MG63 (cell line): ENCODE data around the gene METTL2B. TPM values are rescaled to one million over a fixed set of nuclear protein-coding genes. Genes with fewer than 3 reads are reported as not detected.
"Not testable (repeated sequence)": the region's sequence is repeated elsewhere in the genome, so short reads cannot be mapped to it uniquely, and the experiment has no call there.

Experiments used
- DNase-seq: peaks from one replicate; pipeline ENCODE4 v3.0.0-alpha.2; 2020
- H3K27me3 ChIP-seq: fragments of 250-450 bp; sonication (Bioruptor Pico); 2 replicates; pipeline ENCODE4 v1.5.1; 2020; ENCODE audit warnings: mild to moderate bottlenecking, moderate library complexity
- H3K36me3 ChIP-seq: fragments of 250-450 bp; sonication (Bioruptor Pico); 2 replicates; pipeline ENCODE4 v1.5.1; 2020; ENCODE audit warnings: mild to moderate bottlenecking, moderate library complexity
- H3K4me3 ChIP-seq: fragments of 250-450 bp; sonication (Bioruptor Pico); 2 replicates; pipeline ENCODE4 v1.5.1; 2020; ENCODE audit warnings: mild to moderate bottlenecking, moderate library complexity
- H3K9me3 ChIP-seq: fragments of 250-450 bp; sonication (Bioruptor Pico); 2 replicates; pipeline ENCODE4 v1.5.1; 2020; ENCODE audit warnings: mild to moderate bottlenecking, moderate library complexity
- total RNA-seq: library from RNA; depleted of rRNA; stranded (reverse); fragments of >200 nt; shearing (Covaris generic); gene quantifications from 2 replicates; pipeline ENCODE4 v1.2.3, GENCODE V29; 2014; ENCODE audit warnings: low replicate concordance

Gene METTL2B
- total RNA-seq, 1 experiment from 2014 or later, result 17.2 TPM

DNA sequence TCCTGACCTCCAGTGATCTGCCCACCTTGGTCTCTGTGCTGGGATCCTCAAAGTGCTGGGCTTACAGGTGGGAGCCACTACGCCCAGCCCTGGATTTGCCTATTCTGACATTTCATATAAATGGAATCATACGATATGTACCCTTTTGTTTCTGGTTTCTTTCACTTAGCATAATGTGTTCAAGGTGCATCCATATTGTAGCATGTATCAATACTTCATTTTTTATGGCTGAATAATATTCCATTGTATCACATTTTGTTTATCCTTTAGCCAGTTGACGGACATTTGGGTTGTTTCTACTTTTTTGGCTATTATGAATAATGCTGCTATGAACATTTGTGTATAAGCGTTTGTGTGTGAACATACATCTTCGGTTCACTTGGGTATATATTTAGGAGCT lies 25.6 kb upstream of the METTL2B start:
- Histone ChIP-seq H3K27me3 (no peaks in the 10 kb centered on the region), H3K9me3 (no peaks in the 10 kb centered on the region), H3K4me3 (no peak overlapping the region), H3K36me3 (no peaks in the 10 kb centered on the region)
- DNase-seq, result no peak

DNA sequence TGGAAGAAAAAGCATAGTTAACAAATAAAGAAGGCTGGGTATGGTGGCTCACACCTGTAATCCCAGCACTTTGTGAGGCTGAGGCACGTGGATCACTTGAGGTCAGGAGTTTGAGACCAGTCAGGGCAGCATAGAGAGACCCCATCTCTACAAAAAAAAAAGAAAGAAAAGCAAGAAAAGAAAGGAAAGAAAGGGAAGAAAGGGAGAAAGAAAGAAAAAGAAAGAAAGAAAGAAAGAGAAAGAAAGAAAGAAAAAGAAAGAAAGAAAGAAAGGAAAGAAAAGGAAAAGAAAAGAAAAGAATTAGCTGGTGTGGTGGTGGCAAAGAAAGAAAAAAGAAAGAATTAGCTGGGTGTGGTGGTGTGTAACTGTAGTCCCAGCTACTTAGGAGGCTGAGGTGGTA lies 24.0 kb upstream of the METTL2B start:
- DNase-seq, result no peak
- H3K27me3 ChIP-seq, result no peaks in the 10 kb centered on the region
- H3K36me3 ChIP-seq, result peaks cover 5% of the 10 kb centered on the region; the same call in 1 of the 2 replicates
- no peak overlapping the region for H3K4me3 ChIP-seq
- H3K9me3 ChIP-seq, result no peaks in the 10 kb centered on the region

DNA sequence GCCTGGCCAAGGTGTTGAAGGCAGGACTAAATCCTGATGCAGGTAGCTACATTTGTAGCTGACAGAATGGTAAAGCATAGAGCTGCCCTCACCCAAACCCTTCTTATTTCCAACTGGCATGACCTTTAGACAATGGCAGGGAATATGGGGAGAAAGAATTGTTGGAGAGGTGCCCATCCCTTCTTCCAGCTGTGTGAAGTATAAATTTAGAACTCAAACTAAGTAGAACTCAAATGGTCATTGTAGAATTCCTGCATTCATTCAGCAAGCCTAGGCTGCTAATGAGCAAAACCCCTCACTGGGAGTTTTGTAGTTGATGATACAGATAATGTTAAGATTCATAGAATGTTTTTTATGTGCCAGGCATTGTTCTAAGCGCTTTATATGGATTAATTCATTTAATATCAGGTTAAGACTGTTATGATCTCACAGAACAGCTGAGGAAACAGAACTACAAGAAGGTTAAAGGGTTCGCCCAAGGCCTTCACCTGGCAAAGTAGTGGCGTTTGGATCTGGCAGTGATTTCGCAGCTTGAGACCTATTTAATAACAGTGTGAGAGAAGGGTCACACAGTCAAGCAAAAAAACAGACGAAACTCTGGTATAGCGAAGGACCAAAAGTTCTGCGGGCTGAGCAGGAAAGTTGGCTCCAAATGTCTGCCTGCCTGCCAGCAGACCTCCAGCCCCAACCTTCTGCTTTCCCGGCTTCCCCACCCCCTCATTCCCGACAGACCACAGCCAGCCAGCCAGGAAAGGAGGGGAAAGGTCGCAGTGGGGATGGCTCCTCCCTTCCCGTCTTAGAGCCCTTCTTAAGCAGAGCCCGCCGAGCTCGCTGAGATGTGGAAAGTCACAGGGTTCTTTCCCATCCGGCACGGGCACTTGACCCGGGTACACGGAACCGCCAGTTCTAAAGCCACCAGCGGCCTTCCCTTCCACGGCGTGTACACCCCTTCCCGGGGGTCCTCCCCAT lies 22.4 kb upstream of the METTL2B start:
- H3K36me3 ChIP-seq, result peaks cover 5% of the 10 kb centered on the region; the same call in 1 of the 2 replicates
- DNase-seq, result peak; percentile 86
- no peaks in the 10 kb centered on the region for H3K9me3 ChIP-seq
- H3K4me3 ChIP-seq, result peak overlapping the region; percentile 13; the same call in 1 of the 2 replicates
- H3K27me3 ChIP-seq, result no peaks in the 10 kb centered on the region

DNA sequence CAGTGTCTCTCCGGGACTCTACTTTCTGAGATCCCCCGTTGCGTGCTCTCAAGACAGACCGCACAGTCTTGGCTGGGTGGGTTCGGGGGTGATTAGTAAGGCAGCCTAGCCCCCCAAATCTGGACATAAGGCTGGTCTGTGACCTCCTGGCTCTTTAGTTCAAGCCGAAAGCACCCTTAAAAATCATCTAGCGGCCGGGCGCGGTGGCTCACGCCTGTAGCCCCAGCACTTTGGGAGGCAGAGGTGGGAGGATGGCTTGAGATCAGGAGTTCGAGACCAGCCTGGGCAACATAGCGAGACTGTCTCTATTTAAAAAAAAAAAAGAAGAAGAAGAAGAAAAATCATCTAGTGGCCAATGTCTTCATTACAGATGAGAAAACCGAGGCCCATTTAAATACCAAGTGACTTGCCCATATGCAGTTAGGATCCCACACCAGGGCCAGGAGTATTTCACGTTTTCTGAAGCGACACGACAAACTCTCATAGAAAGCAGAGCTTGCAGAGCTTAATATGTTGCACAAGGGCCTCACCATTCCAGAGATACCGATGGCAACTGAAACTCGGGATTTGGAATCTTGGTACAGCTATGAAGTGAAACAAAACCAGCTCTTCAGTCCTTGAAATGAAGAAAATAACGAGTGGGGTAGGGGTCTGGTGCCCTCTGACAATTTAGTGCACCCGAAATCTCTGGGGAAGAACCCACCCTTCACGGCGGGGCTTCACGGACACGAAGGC lies 21.6 kb upstream of the METTL2B start:
- H3K27me3 ChIP-seq, result no peaks in the 10 kb centered on the region

DNA sequence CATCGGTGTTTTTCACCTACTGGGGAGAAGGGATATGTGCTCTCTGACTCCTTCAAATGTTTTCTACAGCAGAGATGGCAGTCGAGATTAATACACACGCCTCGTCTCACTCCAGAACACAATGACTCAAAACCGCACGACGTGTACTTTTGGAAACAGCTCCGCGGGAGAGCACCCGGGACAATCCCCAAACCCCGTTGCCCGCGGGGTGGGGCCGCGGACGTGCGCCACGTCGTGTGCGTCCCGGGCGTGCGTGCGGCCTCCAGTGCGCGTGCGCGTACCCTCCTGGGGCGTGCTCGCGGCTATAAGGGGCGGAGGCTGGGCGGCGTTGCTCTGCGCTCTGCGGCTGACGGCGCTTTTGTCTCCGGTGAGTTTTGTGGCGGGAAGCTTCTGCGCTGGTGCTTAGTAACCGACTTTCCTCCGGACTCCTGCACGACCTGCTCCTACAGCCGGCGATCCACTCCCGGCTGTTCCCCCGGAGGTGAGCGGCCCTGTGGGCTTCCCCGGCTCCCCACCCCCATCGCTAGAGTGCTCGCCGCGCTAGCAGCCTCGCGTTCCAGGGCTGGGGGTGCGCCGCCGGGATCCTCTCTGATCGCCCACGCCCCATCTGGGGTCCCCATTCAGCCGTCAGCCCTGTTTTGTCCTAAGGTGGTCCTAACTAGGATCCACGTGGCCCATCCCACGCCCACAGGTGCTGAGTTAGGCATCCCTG lies 20.8 kb upstream of the METTL2B start, which contains the start of gene HILPDA:
Gene HILPDA, plus strand, starts transcription at position 336 of the 712 bp plus-strand sequence. CDS start 1,391 bp downstream, outside the sequence.
- H3K4me3 ChIP-seq, result peak within 1 kb of the TSS; percentile 91
- no peaks in the 10 kb centered on the region for H3K9me3 ChIP-seq
- H3K36me3 ChIP-seq, result peaks cover 5% of the 10 kb centered on the region; the same call in 1 of the 2 replicates
- H3K27me3 ChIP-seq, result no peaks in the 10 kb centered on the region
- DNase-seq, result peak; percentile 91

More for the DNA sequence above, 21.6 kb upstream of the METTL2B start:
- peak overlapping the region; percentile 91 for H3K4me3 ChIP-seq
- no peaks in the 10 kb centered on the region for H3K9me3 ChIP-seq
- DNase-seq, result no peak
- H3K36me3 ChIP-seq, result peaks cover 5% of the 10 kb centered on the region; the same call in 1 of the 2 replicates

DNA sequence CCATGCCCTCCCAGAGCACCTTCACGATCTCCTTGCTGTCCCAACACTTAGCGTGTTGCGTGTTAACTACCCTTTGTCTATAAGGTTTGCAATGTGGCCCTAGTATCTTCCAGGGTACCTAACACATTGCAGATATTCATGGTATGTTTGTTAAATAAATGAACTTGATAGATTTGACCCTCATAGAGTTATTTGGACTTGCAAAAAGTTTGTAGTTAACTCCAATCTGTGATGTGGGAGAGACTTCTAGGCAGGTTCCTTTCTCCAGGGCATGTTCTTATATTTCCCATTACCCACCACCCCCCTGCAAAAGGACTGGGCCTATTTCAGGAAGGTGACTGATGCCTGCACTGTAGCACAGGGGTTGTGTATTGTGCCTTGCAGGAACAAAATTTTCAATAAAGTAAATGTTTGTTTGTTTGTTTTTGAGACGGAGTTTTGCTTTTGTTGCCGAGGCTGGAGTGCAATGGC lies 20.3 kb upstream of the METTL2B start:
- peak overlapping the region; percentile 91 for H3K4me3 ChIP-seq
- no peaks in the 10 kb centered on the region for H3K9me3 ChIP-seq
- H3K36me3 ChIP-seq, result peaks cover 5% of the 10 kb centered on the region; the same call in 1 of the 2 replicates
- H3K27me3 ChIP-seq, result no peaks in the 10 kb centered on the region
- no peak for DNase-seq

DNA sequence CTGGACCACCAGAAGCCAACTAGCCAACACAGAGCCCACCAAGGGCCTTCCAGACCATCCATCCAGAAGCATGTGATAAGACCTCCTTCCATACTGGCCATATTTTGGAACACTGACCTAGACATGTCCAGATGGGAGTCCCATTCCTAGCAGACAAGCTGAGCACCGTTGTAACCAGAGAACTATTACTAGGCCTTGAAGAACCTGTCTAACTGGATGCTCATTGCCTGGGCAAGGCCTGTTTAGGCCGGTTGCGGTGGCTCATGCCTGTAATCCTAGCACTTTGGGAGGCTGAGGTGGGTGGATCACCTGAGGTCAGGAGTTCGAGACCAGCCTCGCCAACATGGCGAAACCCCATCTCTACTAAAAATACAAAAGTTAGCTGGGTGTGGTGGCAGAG lies 19.2 kb upstream of the METTL2B start:
- not testable (repeated sequence) for H3K27me3 ChIP-seq, DNase-seq, H3K9me3 ChIP-seq, H3K4me3 ChIP-seq, H3K36me3 ChIP-seq

DNA sequence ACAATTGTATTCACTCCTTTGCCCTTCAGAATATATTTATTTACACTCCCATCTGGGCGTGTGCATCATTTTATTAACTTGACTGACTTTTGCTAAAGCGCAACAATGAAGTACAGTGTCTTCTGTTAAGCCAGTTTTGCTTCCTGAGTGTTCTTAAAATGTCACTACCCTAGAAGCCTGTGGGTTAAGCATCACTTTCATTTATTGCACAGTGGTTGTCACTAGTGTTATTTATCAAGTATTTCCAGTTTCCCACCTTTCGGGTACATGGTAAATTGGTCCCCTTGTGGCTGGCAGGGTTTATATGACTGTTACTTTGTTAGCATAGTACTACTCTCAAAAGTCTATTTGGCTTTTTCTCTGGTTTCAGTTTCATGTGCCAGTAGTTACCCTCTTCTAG lies 17.6 kb upstream of the METTL2B start:
- H3K27me3 ChIP-seq, result no peaks in the 10 kb centered on the region

DNA sequence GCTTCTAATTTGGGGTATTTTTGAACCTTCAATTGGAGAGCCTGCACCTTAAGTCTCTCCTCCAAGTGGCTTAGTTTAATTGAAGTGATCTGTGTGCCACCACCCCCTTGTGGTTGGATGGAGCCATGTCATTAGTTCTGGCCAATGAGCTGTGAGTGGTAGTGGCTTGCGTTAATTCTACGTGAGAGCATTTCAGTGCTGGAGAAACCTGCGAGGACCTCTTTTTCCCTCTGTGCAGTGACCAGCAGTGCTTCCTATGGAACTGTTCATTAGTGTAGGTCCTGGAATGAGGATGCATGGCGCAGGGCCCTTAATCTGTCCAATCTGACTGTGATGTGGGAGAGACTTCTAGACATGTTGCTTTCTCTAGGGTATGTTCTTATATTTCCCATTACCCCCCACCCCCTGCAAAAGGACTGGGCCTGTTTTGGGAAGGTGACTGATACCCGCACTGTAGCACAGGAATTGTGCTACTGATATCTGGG lies 17.1 kb upstream of the METTL2B start:
- peak; percentile 12 for DNase-seq
- Histone ChIP-seq H3K9me3 (no peaks in the 10 kb centered on the region), H3K27me3 (no peaks in the 10 kb centered on the region), H3K4me3 (no peak overlapping the region), H3K36me3 (peaks cover 5% of the 10 kb centered on the region; the same call in 1 of the 2 replicates)

More for the DNA sequence above, 17.6 kb upstream of the METTL2B start:
- Histone ChIP-seq H3K4me3 (no peak overlapping the region), H3K36me3 (peaks cover 5% of the 10 kb centered on the region; the same call in 1 of the 2 replicates), H3K9me3 (no peaks in the 10 kb centered on the region)
- no peak for DNase-seq

DNA sequence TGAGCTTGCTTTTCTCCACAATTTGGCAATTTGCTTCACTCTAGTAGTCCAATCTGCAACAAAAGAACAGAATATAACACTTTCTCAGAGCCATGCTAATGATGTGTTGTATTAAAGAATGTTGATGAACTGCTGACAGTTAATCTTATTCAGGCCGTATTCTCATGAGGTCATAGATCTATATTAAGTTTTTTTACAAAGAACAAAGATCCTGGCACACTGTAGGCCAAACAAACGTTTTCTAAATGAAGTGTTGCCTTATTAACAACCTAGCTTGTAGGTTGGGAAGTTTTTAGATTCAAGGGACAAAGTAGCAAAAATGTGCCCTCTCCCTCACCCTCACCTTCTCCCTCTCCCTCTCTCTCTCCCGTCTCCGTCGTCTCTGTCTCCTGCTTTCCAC lies 14.1 kb upstream of the METTL2B start:
- no peak for DNase-seq
- H3K27me3 ChIP-seq, result no peaks in the 10 kb centered on the region
- H3K4me3 ChIP-seq, result no peak overlapping the region
- no peaks in the 10 kb centered on the region for H3K9me3 ChIP-seq
- no peaks in the 10 kb centered on the region; the same call in 1 of the 2 replicates for H3K36me3 ChIP-seq

DNA sequence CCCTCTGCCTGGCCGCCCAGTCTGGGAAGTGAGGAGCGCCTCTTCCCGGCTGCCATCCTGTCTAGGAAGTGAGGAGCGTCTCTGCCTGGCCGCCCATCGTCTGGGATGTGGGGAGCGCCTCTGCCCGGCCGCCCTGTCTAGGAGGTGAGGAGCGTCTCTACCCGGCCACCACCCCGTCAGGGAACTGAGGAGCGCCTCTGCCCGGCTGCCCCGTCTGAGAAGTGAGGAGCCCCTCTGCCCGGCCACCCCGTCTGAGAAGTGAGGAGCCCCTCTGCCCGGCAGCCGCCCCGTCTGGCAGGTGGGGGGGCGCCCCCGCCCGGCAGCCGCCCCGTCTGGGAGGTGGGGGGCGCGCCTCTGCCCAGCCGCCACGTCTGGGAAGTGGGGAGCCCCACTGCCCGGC lies 13.2 kb upstream of the METTL2B start:
- not testable (repeated sequence) for DNase-seq

DNA sequence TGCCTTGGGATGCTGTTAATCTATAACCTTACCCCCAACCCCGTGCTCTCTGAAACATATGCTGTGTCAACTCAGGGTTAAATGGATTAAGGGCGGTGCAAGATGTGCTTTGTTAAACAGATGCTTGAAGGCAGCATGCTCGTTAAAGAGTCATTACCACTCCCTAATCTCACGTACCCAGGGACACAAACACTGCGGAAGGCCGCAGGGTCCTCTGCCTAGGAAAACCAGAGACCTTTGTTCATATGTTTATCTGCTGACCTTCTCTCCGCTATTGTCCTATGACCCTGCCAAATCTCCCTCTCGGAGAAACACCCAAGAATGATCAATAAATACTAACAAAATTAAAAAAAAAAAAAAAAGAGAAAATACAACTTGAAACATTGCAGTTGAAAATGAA lies 12.6 kb upstream of the METTL2B start:
- not testable (repeated sequence) for H3K9me3 ChIP-seq, H3K27me3 ChIP-seq, H3K4me3 ChIP-seq, H3K36me3 ChIP-seq, DNase-seq

More for the DNA sequence above, 13.2 kb upstream of the METTL2B start:
- not testable (repeated sequence) for H3K27me3 ChIP-seq, H3K36me3 ChIP-seq, H3K9me3 ChIP-seq, H3K4me3 ChIP-seq

DNA sequence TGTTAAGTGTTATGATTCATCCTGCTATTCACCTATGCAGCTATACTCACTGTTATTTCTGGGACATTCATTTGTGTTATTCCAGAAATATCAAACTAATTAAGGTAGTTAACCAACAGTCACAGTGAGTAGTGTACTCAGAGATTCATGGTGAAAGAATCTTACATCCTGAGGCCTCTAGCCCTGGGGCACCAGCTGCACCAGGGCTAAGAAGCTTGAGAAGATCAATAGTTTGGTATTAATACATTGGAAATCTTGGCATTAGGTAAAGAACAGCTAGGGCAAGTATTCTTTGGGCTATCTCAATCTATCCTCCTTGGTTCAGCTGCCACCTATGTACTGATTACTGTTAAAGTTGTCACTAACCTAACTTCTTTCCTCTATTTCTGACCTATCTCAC lies 9.7 kb upstream of the METTL2B start:
- H3K9me3 ChIP-seq, DNase-seq, H3K36me3 ChIP-seq, H3K27me3 ChIP-seq, H3K4me3 ChIP-seq: not testable (repeated sequence)

DNA sequence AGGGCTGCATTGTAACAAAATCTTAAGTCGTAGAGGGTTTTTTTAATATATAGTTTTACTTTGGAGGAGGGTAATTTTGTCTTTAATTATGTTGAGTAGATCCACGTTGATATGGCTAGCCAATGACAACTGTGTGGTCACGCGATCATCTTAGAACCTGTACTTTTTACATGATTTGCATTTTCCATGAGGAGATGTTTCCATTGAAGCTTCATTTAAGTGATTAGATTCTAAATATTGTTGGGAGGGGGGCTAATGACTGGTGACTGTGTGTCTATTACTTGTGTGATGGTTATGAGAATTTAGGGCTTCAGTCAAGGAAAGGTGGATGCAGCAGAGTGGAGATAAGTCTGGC lies 765 bp downstream of the METTL2B start:
- H3K27me3 ChIP-seq, H3K9me3 ChIP-seq, DNase-seq, H3K36me3 ChIP-seq: not testable (repeated sequence)
- peak overlapping the region; percentile 84 for H3K4me3 ChIP-seq

DNA sequence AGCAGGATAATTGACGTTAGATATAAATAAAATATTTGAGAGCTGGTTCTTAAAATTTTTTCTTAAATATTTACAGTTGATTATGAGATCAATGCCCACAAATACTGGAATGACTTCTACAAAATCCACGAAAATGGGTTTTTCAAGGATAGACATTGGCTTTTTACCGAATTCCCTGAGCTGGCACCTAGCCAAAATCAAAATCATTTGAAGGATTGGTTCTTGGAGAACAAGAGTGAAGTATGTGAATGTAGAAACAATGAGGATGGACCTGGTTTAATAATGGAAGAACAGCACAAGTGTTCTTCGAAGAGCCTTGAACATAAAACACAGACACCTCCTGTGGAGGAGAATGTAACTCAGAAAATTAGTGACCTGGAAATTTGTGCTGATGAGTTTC lies 2.5 kb downstream of the METTL2B start:
- H3K9me3 ChIP-seq, H3K27me3 ChIP-seq, DNase-seq, H3K36me3 ChIP-seq, H3K4me3 ChIP-seq: not testable (repeated sequence)

DNA sequence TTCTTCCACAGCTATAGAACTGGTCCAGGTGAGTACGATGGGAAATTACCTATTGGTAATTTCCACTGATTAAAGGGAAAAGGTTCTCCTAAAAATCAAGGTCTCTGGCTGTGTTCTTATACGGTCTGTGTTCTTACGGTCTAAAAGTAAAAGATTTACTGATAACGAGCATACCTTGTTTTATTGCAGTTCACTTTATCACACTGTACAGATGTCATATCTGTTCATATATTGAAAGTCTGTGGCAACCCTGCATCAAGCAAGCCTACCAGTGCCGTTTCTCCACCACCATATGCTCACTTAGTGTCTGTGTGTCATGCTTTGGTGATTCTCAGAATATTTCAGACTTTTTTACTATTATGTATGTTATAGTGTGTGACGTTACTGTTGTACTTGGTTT lies 11.6 kb downstream of the METTL2B start:
- not testable (repeated sequence) for DNase-seq, H3K4me3 ChIP-seq, H3K36me3 ChIP-seq, H3K9me3 ChIP-seq, H3K27me3 ChIP-seq
